Nephron progenitor cell (in vitro differentiated cells): ENCODE results near the gene THBS1.

Experiments
- DNase-seq: peaks from one replicate; pipeline ENCODE4 v3.0.0; 2021
- H3K27ac Mint-ChIP-seq: 2 replicates; pipeline ENCODE4 v1.8.0; 2021; ENCODE audit warnings: mild to moderate bottlenecking, moderate library complexity, mixed read lengths
- H3K27me3 Mint-ChIP-seq: 2 replicates; pipeline ENCODE4 v1.8.0; 2021; ENCODE audit warnings: mild to moderate bottlenecking, low read depth, mixed read lengths; ENCODE audit not compliant: poor library complexity
- H3K36me3 Mint-ChIP-seq: 2 replicates; pipeline ENCODE4 v1.8.0; 2021; ENCODE audit warnings: low read depth, mixed read lengths
- H3K4me1 Mint-ChIP-seq: 2 replicates; pipeline ENCODE4 v1.8.0; 2021; ENCODE audit warnings: mixed read lengths
- H3K4me3 Mint-ChIP-seq: 2 replicates; pipeline ENCODE4 v1.8.0; 2021; ENCODE audit warnings: mild to moderate bottlenecking, moderate library complexity, mixed read lengths
- H3K9me3 Mint-ChIP-seq: 2 replicates; pipeline ENCODE4 v1.8.0; 2021; ENCODE audit warnings: mild to moderate bottlenecking, moderate library complexity, mixed read lengths
- CTCF ChIP-seq: fragments of 200-600 bp; sonication (generic); IDR thresholded peaks from 2 replicates; pipeline ENCODE4 v1.5.0; 2021; ENCODE audit warnings: antibody characterized with exemption

THBS1 gene

GRCh38 chr15:39574427-39574826 is 6.5 kb upstream of the THBS1 start:
- no peak for DNase-seq
- peaks cover 3% of the 10 kb centered on the region for H3K9me3 Mint-ChIP-seq

GRCh38 chr15:39575180-39575579 is 5.7 kb upstream of the THBS1 start:
- no peak for TF ChIP-seq CTCF
- H3K4me1 Mint-ChIP-seq: peaks cover 19% of the 10 kb centered on the region
- H3K9me3 Mint-ChIP-seq: peaks cover 3% of the 10 kb centered on the region
- H3K27me3 Mint-ChIP-seq: peaks cover 19% of the 10 kb centered on the region
- no peak for DNase-seq
- no peak overlapping the region for H3K4me3 Mint-ChIP-seq
- H3K27ac Mint-ChIP-seq: no peak overlapping the region
- peaks cover 4% of the 10 kb centered on the region for H3K36me3 Mint-ChIP-seq

More at GRCh38 chr15:39574427-39574826, 6.5 kb upstream of the THBS1 start:
- H3K4me3 Mint-ChIP-seq: no peak overlapping the region
- peaks cover 4% of the 10 kb centered on the region for H3K36me3 Mint-ChIP-seq
- H3K27me3 Mint-ChIP-seq: peaks cover 14% of the 10 kb centered on the region
- H3K27ac Mint-ChIP-seq: no peak overlapping the region
- peaks cover 13% of the 10 kb centered on the region for H3K4me1 Mint-ChIP-seq
- no peak for TF ChIP-seq CTCF

- Mint-ChIP-seq H3K4me3 (peak overlapping the region; percentile 88), H3K27ac (no peak overlapping the region), H3K9me3 (peaks cover 3% of the 10 kb centered on the region), H3K36me3 (peaks cover 5% of the 10 kb centered on the region), H3K27me3 (peaks cover 23% of the 10 kb centered on the region), H3K4me1 (peaks cover 36% of the 10 kb centered on the region)
- no peak for DNase-seq
- no peak for TF ChIP-seq CTCF
Measured at GRCh38 chr15:39578851-39579486, 1.9 kb upstream of the THBS1 start.

GRCh38 chr15:39579487-39580116 is 1.3 kb upstream of the THBS1 start:
- Mint-ChIP-seq H3K4me1 (peaks cover 36% of the 10 kb centered on the region), H3K27me3 (peaks cover 23% of the 10 kb centered on the region)
- peak; percentile 63 for DNase-seq

GRCh38 chr15:39580117-39580484 is 778 bp upstream of the THBS1 start:
- Mint-ChIP-seq H3K27ac (no peak overlapping the region), H3K27me3 (peaks cover 23% of the 10 kb centered on the region)
- TF ChIP-seq CTCF: peak; percentile 97

More at GRCh38 chr15:39579487-39580116, 1.3 kb upstream of the THBS1 start:
- Mint-ChIP-seq H3K9me3 (peaks cover 3% of the 10 kb centered on the region), H3K27ac (peak overlapping the region; percentile 95), H3K36me3 (peaks cover 8% of the 10 kb centered on the region), H3K4me3 (peak overlapping the region; percentile 88)
- TF ChIP-seq CTCF: no peak

More at GRCh38 chr15:39580117-39580484, 778 bp upstream of the THBS1 start:
- DNase-seq: peak; percentile 96
- H3K36me3 Mint-ChIP-seq: peaks cover 8% of the 10 kb centered on the region
- peaks cover 1% of the 10 kb centered on the region for H3K9me3 Mint-ChIP-seq
- H3K4me1 Mint-ChIP-seq: peaks cover 36% of the 10 kb centered on the region
- H3K4me3 Mint-ChIP-seq: peak overlapping the region; percentile 88
